ENCODE data around the gene LAG3.

LAG3 gene

DNA sequence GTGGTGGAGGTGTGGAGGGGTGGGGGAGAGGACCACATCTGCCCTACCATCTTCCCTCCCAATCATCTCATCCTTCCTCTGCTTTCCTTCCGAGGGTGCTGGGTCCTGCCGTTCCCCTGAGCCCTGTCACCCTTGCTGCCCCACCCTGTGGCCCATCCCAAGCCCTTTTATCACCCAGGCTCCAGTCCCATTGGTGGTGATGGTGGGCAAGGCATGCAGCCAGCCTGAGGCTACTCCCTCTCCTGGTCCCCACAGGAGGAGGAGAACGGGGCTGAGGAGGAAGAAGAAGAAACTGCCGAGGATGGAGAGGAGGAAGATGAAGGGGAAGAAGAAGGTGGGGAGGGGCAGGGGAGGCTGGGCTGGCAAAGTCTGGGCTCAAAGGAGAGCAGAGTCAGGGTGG is 2.7 kb upstream of the LAG3 start:
- no peak overlapping the region for H3K4me3 ChIP-seq (ENCODE audit: low read length)

DNA sequence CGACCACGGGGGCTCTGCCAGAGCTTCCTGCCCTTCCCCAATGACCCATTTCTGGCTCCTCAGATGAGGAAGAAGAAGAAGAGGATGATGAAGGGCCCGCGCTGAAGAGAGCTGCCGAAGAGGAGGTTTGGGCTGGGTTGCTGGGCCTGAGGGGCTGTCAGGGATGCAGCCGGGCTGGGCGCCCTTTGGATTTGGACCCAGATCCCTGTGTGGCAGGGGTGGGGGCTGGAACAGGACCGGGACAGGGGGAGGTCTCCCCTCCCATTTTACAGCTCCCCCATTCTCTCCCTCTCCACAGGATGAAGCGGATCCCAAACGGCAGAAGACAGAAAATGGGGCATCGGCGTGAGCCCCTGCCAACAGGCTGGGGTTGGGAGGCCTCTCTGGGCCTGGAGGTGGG is 2.2 kb upstream of the LAG3 start:
- H3K4me3 ChIP-seq (ENCODE audit: low read length), result no peak overlapping the region
- DNase-seq (ENCODE audit: low read depth, low spot score), result no peak

More for the DNA sequence above, 2.7 kb upstream of the LAG3 start:
- DNase-seq (ENCODE audit: low read depth, low spot score), result no peak

DNA sequence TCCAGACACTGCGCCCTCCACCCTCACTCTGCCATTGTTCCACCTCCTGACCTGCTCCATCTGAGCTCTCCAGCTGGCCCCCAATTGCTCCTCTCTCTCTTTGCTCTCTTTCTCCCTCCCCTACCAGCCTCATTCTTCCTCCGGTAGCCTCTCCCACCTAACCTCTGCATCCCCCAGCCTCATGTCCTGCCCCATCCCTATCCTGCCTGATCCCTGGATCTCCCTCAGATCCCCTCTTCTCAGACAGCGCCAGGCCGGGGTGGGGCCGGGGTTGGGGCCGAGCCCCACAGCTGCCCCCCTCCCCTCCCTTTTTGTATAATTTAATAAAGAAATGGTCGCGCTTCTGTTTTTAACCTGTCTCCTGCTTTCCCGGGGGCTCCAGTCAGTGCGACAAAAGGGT is 1.7 kb upstream of the LAG3 start:
- no peak for DNase-seq (ENCODE audit: low read depth, low spot score)
- no peak overlapping the region for H3K4me3 ChIP-seq (ENCODE audit: low read length)

DNA sequence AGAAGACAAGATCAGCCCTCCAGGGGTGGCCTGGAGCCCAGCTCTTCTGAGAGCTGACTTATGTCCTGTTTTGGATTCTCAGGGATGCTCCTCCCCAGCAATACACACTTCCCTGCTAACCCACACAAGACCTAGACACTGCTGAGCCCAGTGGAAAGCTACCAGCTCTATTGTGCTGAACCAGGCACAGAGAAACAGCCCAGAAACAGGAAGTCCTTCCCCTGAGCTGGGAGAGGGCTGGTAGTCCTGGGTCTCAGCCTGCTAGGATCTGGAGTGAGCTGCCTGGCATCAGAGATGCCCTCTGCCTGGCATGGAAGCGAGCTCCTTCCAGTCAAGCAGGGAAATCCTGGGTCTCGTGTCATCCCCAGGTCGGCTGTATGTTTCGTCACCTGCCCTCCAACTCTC is 1.2 kb upstream of the LAG3 start:
- H3K4me3 ChIP-seq (ENCODE audit: low read length), result no peak overlapping the region
- DNase-seq (ENCODE audit: low read depth, low spot score), result no peak

DNA sequence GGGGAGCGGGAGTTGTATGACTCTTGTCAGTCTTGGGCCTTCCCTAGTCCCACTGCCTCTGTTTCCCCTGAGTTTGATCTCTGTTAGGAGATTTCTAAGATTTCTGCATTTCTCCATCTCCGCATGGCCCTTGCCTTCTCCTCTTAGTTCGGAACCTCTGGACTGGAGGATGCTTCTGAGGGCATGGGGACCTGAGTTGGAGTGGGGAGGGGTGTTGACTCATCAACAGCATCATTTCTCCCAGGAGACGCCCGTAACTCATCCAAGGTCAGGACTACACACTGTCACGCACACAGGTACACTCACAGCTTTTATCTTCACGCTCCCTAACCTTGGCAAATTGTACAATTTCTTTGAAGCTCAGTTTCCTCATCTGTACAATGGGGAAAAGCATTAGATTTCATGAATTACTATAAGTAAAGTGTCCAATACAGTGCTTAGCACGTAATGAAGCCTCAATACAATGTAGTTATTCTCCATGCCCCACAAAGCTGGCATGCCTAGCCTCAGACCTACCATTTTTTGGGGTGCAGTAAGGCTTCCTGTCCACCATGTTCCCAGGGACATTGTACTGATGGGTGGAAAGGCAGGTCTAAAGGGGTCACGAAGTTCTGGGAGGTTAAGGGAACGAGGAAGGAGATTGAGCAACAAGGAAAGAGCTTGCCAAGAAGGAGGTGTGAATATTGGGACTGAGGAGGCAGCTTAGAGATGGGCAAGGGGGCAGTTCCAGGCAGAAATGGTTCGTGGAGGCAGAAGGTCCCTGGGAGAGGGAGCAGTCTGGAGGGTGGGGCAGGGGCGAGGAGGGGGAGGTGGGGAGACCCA is 600 bp upstream of the LAG3 start:
- DNase-seq (ENCODE audit: low read depth, low spot score), result no peak
- H3K4me3 ChIP-seq (ENCODE audit: low read length), result no peak overlapping the region

DNA sequence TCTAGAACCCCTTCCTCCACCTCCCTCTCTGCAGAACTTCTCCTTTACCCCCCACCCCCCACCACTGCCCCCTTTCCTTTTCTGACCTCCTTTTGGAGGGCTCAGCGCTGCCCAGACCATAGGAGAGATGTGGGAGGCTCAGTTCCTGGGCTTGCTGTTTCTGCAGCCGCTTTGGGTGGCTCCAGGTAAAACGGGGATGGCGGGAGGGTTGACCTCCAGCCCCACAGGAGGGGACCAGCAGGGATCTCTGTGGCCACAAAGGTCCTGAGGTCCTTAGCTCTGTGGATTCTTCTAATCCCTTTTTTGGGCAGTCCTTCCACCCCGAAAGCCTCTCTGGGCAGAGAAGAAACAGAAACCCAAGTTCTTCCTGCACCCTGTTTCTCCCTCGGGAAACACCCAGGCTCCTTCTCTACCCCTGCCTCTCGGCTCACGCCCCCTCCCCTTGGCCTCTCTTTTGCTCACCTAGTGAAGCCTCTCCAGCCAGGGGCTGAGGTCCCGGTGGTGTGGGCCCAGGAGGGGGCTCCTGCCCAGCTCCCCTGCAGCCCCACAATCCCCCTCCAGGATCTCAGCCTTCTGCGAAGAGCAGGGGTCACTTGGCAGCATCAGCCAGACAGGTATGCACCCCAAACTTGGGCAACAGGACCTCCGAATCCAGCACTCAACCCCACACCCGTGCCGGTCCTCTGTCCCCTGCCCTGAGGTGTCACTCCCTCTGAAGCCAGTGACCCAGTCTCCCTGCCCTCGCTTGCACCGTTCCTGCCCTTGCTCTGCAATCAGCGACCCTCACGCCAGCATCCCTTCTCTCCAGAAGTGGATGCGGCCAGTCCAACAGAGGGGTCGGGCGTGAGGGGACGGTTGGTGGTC is 638 bp downstream of the LAG3 start:
- H3K4me3 ChIP-seq (ENCODE audit: low read length), result no peak overlapping the region

DNA sequence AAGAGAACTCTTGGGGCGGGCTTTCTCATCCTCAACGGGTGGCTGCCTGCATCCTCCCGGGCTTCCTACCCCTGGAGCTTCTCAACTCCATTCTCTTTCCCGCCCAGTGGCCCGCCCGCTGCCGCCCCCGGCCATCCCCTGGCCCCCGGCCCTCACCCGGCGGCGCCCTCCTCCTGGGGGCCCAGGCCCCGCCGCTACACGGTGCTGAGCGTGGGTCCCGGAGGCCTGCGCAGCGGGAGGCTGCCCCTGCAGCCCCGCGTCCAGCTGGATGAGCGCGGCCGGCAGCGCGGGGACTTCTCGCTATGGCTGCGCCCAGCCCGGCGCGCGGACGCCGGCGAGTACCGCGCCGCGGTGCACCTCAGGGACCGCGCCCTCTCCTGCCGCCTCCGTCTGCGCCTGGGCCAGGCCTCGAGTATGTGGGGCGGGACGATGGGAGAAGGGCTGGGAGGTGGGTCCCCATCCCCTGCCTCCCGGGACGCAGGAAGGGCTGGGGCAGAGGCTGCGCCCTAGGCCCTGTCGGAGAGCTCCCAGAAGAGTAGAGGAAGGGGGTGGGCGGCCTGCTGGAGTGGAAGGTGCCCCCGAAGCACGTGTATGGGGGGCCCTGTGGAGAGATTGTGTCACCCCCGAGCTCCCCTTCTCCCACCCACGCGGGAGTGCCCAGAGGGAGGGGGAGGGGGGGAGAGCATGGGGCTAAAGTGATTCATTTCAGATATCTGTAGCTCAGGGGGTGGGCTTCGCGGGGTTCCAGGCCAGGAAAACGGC is 1.5 kb downstream of the LAG3 start:
- no peak for DNase-seq (ENCODE audit: low read depth, low spot score)
- H3K4me3 ChIP-seq (ENCODE audit: low read length), result no peak overlapping the region

More for the DNA sequence above, 638 bp downstream of the LAG3 start:
- no peak for DNase-seq (ENCODE audit: low read depth, low spot score)

DNA sequence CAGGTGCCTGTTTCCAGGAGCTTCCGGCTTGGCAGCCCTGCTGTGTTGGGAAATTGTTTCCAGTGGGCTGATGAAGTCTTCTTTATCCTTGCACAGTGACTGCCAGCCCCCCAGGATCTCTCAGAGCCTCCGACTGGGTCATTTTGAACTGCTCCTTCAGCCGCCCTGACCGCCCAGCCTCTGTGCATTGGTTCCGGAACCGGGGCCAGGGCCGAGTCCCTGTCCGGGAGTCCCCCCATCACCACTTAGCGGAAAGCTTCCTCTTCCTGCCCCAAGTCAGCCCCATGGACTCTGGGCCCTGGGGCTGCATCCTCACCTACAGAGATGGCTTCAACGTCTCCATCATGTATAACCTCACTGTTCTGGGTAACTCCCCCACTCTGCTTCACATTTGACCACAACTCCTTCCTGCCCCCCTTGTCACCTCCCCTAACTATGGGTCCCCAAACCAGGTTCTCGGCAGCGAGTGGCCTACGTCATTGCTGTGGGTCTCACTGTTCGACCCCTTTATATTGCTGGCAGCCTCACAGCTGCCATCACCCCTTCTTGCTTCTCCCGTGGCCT is 2.3 kb downstream of the LAG3 start:
- no peak for DNase-seq (ENCODE audit: low read depth, low spot score)
- no peak overlapping the region for H3K4me3 ChIP-seq (ENCODE audit: low read length)

DNA sequence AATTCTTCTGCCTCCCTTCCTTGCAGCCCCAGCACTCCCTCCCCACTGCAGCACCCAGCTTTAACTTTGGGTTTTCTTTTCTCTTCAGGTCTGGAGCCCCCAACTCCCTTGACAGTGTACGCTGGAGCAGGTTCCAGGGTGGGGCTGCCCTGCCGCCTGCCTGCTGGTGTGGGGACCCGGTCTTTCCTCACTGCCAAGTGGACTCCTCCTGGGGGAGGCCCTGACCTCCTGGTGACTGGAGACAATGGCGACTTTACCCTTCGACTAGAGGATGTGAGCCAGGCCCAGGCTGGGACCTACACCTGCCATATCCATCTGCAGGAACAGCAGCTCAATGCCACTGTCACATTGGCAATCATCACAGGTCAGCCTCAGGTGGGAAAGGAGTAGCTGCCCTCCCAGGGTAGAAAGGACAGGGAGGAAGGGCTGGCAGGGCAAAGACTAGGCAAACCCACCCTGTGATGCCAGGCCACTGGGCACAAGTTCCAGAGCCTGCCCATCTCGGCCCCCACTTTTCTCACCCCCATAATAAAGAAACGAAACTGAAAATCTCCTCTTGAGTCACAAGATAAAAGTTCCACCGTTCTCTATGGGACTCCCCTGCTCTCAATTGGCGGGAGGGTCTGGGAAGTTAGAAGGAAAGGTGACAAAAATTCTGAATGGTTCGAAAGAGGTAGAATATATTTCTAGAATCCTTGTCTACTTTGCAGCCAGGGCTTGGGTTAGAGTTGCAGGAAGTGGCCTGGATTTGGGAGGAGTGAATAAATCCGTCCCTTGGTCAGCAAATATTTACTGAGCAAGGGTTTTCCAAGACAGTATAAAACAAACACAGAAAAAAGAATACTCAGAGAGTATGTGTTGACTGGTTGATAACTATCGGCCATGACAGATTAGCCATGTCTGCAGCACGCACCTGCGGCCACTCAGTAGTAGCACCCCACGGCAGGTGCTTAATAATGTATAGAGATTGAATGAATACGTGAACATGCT is 3.2 kb downstream of the LAG3 start:
- no peak overlapping the region for H3K4me3 ChIP-seq (ENCODE audit: low read length)
- no peak for DNase-seq (ENCODE audit: low read depth, low spot score)

DNA sequence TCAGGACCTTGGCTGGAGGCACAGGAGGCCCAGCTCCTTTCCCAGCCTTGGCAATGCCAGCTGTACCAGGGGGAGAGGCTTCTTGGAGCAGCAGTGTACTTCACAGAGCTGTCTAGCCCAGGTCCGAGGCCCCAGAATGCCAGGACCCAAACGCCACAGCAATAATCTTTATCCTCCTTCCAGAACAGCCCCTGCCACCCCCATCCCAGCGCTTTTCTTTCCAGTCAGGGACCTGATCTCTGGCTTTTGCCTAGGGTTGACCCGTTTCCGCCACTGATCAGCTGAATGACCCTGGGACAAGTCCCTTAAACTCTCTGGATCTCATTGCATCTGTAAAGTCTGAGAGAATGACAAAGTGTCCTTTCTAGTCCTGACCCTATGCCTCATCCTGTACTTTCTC is 5.1 kb downstream of the LAG3 start:
- no peak for DNase-seq (ENCODE audit: low read depth, low spot score)
- H3K4me3 ChIP-seq (ENCODE audit: low read length), result no peak overlapping the region

DNA sequence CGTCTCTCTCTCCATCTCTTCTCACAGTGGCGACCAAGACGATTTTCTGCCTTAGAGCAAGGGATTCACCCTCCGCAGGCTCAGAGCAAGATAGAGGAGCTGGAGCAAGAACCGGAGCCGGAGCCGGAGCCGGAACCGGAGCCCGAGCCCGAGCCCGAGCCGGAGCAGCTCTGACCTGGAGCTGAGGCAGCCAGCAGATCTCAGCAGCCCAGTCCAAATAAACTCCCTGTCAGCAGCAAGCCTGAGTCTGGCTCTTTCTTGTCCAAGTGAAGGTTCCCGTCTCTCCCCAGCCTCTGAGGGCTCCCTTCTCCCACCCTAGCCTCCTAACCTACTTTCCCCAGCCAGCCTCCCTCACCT is 5.9 kb downstream of the LAG3 start:
- no peak for DNase-seq (ENCODE audit: low read depth, low spot score)
- no peak overlapping the region for H3K4me3 ChIP-seq (ENCODE audit: low read length)

DNA sequence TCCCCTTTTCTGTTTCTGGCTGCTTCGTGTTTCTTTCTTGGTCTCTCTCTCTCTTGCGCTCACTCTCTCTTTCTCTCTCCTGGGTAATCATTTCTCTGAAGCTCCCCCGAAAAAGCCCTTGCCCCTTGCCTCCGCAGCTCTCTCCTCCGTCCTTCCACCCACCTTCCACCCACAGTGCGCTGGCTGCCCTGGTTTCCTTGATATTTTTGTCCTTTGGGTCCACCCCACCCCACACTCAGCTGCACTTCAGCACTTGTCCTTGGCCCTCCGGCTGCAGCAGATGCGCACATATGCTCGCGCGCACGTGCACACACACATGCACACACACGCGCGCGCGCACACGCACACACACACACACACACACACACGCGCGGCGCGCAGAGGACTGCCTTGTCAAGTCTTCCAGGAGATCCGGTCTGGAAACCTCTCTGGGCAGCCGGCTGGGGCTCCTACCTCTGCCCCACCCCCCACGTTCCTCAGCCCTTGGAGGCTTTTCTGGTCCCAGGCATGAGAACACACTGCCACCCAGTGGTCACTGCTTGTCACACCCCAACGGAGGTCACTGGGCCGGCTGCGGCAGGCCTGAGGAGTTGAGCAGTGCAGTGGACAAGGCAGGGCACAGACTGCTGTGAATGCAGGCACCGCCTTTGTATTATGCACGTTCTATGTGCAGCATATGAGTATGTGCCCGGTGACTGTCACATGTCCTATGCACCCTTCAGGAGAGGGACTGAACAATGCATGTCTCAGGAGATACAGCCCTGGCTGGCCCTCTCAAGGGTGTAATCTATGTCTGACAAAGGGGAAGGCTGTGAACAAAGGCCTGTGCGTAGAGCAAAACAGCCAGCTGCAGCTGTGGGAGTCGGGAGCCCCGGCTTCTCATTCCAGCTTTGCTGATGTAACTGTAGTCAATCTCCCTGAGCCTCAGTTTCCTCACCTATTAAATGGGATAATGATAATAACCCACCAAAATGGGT is 6.5 kb downstream of the LAG3 start:
- peak; percentile 65 for DNase-seq (ENCODE audit: low read depth, low spot score)
- H3K4me3 ChIP-seq (ENCODE audit: low read length), result no peak overlapping the region

DNA sequence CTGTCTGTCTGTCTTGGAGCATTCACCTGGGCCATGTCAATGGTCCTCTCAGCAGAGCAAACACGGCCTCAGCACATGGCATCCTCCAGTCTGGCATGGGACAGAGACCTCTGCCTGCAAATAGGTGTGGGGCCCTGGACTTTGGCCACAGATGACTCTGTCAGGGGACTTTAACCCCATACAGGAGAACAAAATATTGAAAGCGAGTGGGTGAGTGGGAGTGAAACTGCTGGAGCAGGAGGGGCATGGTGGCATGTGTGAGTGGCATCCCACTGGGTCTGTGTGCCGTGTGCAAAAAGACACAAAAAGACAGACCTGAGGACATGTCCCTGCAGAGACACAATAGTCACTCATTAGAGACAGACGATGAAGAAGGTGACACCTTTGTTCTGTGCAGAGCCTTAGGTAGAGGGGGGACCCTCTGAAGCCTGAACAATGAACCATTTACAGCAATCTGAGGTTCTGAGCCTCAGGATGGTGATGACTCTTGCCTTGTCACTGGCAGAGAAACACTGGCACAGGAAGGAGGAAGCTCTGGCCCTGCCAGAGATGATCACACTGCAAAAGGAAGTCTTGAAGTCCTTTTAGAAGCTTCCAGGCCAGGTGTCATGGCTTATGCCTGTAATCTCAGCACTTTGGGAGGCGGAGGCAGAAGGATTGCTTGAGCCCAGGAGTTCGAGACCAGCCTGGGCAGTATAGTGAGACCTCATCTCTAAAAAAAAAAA is 7.5 kb downstream of the LAG3 start:
- no peak for DNase-seq (ENCODE audit: low read depth, low spot score)
- H3K4me3 ChIP-seq (ENCODE audit: low read length), result no peak overlapping the region

DNA sequence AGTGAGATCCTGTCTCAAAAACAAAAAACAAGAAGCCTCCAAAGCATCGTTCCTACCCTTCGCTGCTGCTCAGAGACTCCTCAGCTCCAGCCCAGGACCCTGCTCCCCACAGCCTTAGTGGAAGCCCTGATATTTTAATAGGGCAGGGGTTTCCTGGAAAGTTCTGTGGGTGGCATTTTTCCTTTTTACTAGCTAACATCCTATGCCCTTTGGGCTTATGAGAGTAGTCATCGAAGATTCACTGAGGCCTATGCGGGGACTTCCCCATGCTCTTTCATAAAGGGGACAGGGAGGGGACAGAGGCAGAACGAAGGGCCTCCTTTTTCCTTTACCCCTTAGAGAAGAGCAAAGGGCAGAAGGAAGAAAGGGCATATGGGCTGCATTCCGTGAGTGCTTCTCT is 8.3 kb downstream of the LAG3 start:
- DNase-seq (ENCODE audit: low read depth, low spot score), result no peak
- H3K4me3 ChIP-seq (ENCODE audit: low read length), result no peak overlapping the region

DNA sequence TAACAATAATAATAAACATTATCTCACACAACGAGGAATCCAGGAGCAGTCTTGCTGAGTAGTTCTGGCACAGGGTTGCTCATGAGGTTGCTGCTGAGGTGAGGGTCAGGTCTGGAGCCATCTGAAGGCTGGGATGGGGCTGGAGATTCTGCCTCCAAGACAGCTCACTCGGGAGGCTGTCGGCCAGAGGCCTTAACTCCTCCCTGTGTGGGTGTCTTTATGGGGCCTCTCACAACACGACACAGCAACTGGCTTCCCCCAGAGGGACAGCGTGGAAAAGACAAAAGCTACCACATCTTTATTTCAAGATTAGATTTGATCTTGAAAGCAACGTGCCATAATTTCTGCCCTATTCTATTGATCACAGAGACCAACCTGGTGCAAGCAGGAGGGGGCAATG is 9.8 kb downstream of the LAG3 start:
- no peak for DNase-seq (ENCODE audit: low read depth, low spot score)
- peak overlapping the region; percentile 29; the same call in 1 of the 2 replicates for H3K4me3 ChIP-seq (ENCODE audit: low read length)

DNA sequence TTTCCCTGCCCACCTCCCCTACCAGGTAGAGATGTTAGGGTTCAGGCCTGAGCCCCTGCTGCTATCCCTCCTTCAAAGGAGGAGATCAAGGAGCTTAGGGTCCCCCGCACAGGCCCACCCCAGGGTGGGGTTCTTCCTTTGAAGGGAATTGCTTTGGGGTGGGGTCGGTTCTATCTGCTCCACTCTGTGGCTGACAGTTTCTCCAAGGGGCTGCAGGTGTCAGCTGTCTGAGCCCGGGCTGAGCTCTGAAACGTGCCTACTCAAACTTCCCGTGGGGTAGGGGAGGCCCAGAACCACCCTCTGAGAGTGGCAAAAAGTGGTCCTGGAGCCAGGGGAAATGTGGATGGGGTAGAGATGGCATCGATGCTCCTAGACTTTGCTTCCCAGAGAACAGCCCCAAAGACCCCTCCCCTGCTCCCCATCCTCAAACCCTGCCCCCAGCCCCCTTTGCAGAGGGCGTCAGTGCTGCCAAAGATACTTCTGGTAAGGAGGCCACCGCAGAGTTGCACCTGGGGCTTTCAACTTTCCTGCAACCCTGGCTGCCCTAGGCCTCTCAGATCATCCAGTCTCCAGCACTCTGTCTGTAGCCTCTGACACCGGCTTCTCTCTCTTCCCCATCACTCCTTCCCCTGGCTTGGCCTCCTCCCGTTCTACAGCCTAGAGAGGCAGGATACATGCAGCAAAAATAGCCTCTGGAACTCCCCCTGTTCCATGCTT is 10.7 kb downstream of the LAG3 start:
- H3K4me3 ChIP-seq (ENCODE audit: low read length), result peak overlapping the region; percentile 29
- DNase-seq (ENCODE audit: low read depth, low spot score), result peak; percentile 86
